ENCODE data around the gene DPYD.
"Not testable (repeated sequence)": the region's sequence is repeated elsewhere in the genome, so short reads cannot be mapped to it uniquely, and the experiment has no call there.

DPYD gene

GRCh38 chr1:97258597-97258996 lies 662.2 kb downstream of the DPYD start:
- DNase-seq, result no peak

- no peak for DNase-seq
These were observed 665.9 kb downstream of the DPYD start for GRCh38 chr1:97254731-97255463.

- no peak for DNase-seq
These were observed 667.9 kb downstream of the DPYD start for GRCh38 chr1:97252925-97253324.

GRCh38 chr1:97252076-97252475 lies 668.8 kb downstream of the DPYD start:
- no peak for DNase-seq

- no peak for DNase-seq
These were observed 673.6 kb downstream of the DPYD start for GRCh38 chr1:97247196-97247595.

GRCh38 chr1:97245682-97246081 lies 675.2 kb downstream of the DPYD start:
- DNase-seq, result no peak

GRCh38 chr1:97245026-97245425 lies 675.8 kb downstream of the DPYD start:
- no peak for DNase-seq

- DNase-seq, result no peak
These were observed 676.8 kb downstream of the DPYD start for GRCh38 chr1:97243973-97244560.

- no peak for DNase-seq
These were observed 682.0 kb downstream of the DPYD start for GRCh38 chr1:97238816-97239215.

GRCh38 chr1:97231354-97231753 lies 689.5 kb downstream of the DPYD start:
- not testable (repeated sequence) for DNase-seq

GRCh38 chr1:97212671-97213070 lies 708.2 kb downstream of the DPYD start:
- no peak for DNase-seq

- no peak for DNase-seq
These were observed 710.5 kb downstream of the DPYD start for GRCh38 chr1:97210307-97210706.

GRCh38 chr1:97209381-97209957 lies 711.4 kb downstream of the DPYD start:
- no peak for DNase-seq

- no peak for DNase-seq
These were observed 713.0 kb downstream of the DPYD start for GRCh38 chr1:97207868-97208267.

GRCh38 chr1:97204468-97204867 lies 716.4 kb downstream of the DPYD start:
- no peak for DNase-seq

GRCh38 chr1:97202481-97203380 lies 718.1 kb downstream of the DPYD start:
- DNase-seq, result no peak

GRCh38 chr1:97201641-97202040 lies 719.2 kb downstream of the DPYD start:
- DNase-seq, result no peak

GRCh38 chr1:97200595-97200994 lies 720.2 kb downstream of the DPYD start:
- DNase-seq, result no peak

GRCh38 chr1:97196825-97197516 lies 723.9 kb downstream of the DPYD start:
- no peak for DNase-seq

GRCh38 chr1:97192872-97193572 lies 727.8 kb downstream of the DPYD start:
- DNase-seq, result no peak

GRCh38 chr1:97190326-97190725 lies 730.5 kb downstream of the DPYD start:
- no peak for DNase-seq

- no peak for DNase-seq
These were observed 734.5 kb downstream of the DPYD start for GRCh38 chr1:97186381-97186780.
